ENCODE data around the gene RAPGEF1.

The RAPGEF1 gene

DNA sequence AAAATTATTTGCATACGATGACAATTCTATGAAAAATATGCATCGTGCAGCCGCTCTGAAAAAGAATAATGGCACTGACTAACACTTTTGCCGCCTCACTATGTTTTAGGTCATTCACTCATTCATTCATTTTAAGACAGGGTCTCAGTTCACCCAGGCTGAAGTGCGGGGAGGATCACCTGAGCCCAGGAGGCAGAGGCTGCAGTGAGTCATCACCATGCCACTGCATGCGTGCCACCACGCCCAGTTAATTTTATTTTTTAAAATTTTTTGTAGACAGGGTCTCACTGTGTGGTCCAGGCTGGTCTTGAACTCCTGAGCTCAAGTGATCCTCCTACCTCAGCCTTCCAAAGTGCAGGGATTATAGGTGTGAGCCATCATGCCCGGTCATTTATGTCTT, 37.0 kb downstream of the RAPGEF1 start:
- Mint-ChIP-seq H3K4me3 (no peak overlapping the region), H3K4me1 (peaks cover 42% of the 10 kb centered on the region), H3K27me3 (no peaks in the 10 kb centered on the region), H3K27ac (no peak overlapping the region), H3K9me3 (no peaks in the 10 kb centered on the region), H3K36me3 (peaks cover 14% of the 10 kb centered on the region)
- CTCF ChIA-PET = no interaction called here
- DNase-seq = no peak

DNA sequence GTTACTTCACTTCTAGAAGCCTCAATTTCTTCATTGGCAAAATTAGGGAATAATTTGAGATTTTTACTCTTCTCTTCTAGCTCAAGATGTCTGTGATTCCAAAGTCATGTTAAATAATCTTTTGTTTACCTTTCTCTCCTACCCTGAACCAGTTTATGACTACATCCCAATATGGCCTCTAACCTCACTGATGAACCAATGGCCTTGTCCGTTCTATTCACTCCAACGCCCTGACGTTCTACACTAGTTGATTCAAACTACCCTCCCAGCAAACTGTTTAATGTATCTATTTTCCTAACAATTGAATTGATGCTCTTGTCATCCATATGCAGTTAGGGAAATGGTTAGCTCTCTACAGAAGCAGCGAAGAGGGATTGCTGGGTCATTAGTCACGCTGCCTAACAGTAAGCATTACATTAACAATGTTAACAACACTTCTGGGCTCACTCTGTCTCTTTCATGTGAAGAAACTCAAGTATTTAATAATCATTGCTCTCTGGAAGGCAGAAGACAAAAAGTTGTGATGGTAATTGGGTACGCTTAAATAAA, 38.0 kb downstream of the RAPGEF1 start:
- Mint-ChIP-seq H3K27me3 (no peaks in the 10 kb centered on the region), H3K4me1 (peaks cover 41% of the 10 kb centered on the region), H3K9me3 (no peaks in the 10 kb centered on the region), H3K36me3 (peaks cover 13% of the 10 kb centered on the region), H3K27ac (no peak overlapping the region), H3K4me3 (no peak overlapping the region)
- CTCF ChIA-PET = interaction anchor here (0.6 kb wide), 1 partner anchor 17 kb away, joined by 3 read pairs; no protein-coding TSS in a partner anchor
- no peak for DNase-seq

DNA sequence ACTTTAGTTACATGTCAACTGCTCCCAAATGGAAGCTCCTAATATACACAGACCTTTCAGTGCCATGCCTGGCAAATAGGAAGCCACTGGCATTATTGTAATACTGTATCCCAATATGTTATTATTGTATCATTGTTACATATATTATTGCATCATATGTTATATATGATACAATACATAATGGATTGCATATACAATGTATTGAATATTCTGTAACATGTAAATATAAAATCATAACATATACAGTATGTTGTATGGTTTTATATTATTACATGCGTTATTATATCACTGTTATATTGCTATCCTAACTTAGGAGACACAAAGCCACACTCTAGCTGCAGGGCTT, 38.5 kb downstream of the RAPGEF1 start:
- no peaks in the 10 kb centered on the region for H3K27me3 Mint-ChIP-seq
- no peak overlapping the region for H3K27ac Mint-ChIP-seq
- H3K4me1 Mint-ChIP-seq = peaks cover 37% of the 10 kb centered on the region
- H3K36me3 Mint-ChIP-seq = peaks cover 11% of the 10 kb centered on the region
- H3K9me3 Mint-ChIP-seq = no peaks in the 10 kb centered on the region
- H3K4me3 Mint-ChIP-seq = no peak overlapping the region
- CTCF ChIA-PET = interaction anchor here (0.6 kb wide), 1 partner anchor 18 kb away, joined by 3 read pairs; no protein-coding TSS in a partner anchor
- no peak for DNase-seq

- peaks cover 11% of the 10 kb centered on the region for H3K36me3 Mint-ChIP-seq
- CTCF ChIA-PET = no interaction called here
- H3K27ac Mint-ChIP-seq = no peak overlapping the region
- no peak overlapping the region for H3K4me3 Mint-ChIP-seq
- no peaks in the 10 kb centered on the region for H3K9me3 Mint-ChIP-seq
- no peak for DNase-seq
- H3K4me1 Mint-ChIP-seq = peaks cover 34% of the 10 kb centered on the region
- no peaks in the 10 kb centered on the region for H3K27me3 Mint-ChIP-seq
Measured at GRCh38 chr9:131700765-131701435, 39.0 kb downstream of the RAPGEF1 start.

- H3K27ac Mint-ChIP-seq = no peak overlapping the region
- H3K27me3 Mint-ChIP-seq = no peaks in the 10 kb centered on the region
- peaks cover 34% of the 10 kb centered on the region for H3K4me1 Mint-ChIP-seq
- no peak for DNase-seq
- no peaks in the 10 kb centered on the region for H3K9me3 Mint-ChIP-seq
- CTCF ChIA-PET = no interaction called here
- H3K4me3 Mint-ChIP-seq = no peak overlapping the region
- H3K36me3 Mint-ChIP-seq = peaks cover 11% of the 10 kb centered on the region
Measured at GRCh38 chr9:131700076-131700475, 39.8 kb downstream of the RAPGEF1 start.

DNA sequence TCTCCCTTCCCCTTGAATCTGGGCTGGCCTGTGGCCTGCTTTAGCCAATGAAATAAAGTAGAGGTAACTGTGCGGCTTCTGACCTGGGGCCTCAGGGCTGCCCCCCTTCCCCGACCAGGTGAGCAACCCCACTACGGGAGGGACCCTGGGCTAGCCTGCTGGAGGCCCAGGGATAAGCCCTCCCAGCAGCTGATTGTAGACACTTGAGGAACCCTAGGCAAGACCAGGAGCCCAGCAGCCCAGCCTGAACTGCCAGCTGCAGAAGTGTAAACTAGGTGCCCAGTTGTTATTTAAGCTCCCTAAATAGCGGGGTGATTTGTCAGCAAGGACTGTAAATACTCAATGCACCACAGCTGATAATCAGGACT, 41.3 kb downstream of the RAPGEF1 start:
- no peak overlapping the region for H3K27ac Mint-ChIP-seq
- H3K4me1 Mint-ChIP-seq = peaks cover 35% of the 10 kb centered on the region

GRCh38 chr9:131697908-131698617, 41.8 kb downstream of the RAPGEF1 start:
- H3K9me3 Mint-ChIP-seq = no peaks in the 10 kb centered on the region
- peaks cover 17% of the 10 kb centered on the region for H3K36me3 Mint-ChIP-seq
- CTCF ChIA-PET = interaction anchor here (0.9 to 1.0 kb wide), 2 partner anchors 20 to 106 kb away, joined by 3 read pairs; no protein-coding TSS in a partner anchor
- peaks cover 37% of the 10 kb centered on the region for H3K4me1 Mint-ChIP-seq
- no peak overlapping the region for H3K27ac Mint-ChIP-seq
- no peaks in the 10 kb centered on the region for H3K27me3 Mint-ChIP-seq
- no peak overlapping the region for H3K4me3 Mint-ChIP-seq
- DNase-seq = no peak

More for the DNA sequence above, 41.3 kb downstream of the RAPGEF1 start:
- Mint-ChIP-seq H3K4me3 (no peak overlapping the region), H3K36me3 (peaks cover 15% of the 10 kb centered on the region), H3K9me3 (no peaks in the 10 kb centered on the region), H3K27me3 (no peaks in the 10 kb centered on the region)
- no peak for DNase-seq
- CTCF ChIA-PET = interaction anchor here (0.9 kb wide), 1 partner anchor 20 kb away, joined by 3 read pairs; no protein-coding TSS in a partner anchor

- peaks cover 47% of the 10 kb centered on the region for H3K4me1 Mint-ChIP-seq
- no peak for DNase-seq
- H3K27me3 Mint-ChIP-seq = no peaks in the 10 kb centered on the region
- CTCF ChIA-PET = interaction anchor here (1.0 kb wide), 1 partner anchor 106 kb away, joined by 3 read pairs; no protein-coding TSS in a partner anchor
- no peak overlapping the region for H3K4me3 Mint-ChIP-seq
- H3K9me3 Mint-ChIP-seq = no peaks in the 10 kb centered on the region
- peaks cover 17% of the 10 kb centered on the region for H3K36me3 Mint-ChIP-seq
- H3K27ac Mint-ChIP-seq = no peak overlapping the region
Measured at GRCh38 chr9:131697097-131697496, 42.8 kb downstream of the RAPGEF1 start.

DNA sequence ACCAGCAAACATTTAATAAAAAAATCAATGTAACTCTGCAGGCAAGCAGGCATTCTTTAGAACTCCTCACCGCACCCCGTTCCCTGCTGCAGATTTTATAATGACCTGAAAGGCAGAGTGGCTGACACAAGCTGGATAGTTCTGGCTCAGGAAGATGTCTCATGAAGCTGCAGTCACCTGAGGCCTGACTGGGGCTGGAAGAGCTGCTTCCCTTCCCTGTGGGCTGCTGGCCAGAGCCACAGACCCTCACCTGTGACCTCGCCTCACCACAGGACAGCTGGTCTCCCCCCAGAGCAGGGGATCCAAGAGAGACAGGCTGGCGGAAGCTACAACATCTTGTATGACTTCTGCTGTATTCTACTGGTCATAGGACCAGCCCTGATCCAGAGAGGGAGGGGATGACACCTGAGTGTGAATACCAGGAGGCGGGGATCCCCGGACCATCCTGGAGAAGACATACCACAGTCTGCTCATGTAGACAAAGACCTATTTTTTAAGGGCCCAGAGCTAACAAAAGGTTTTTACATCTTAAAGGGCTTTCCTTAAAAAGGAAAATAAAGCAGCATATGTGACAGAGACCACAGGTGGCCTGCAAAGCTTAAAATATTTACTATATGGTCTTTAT, 43.9 kb downstream of the RAPGEF1 start:
- Mint-ChIP-seq H3K4me3 (no peak overlapping the region), H3K4me1 (peaks cover 54% of the 10 kb centered on the region), H3K27ac (no peak overlapping the region), H3K36me3 (peaks cover 15% of the 10 kb centered on the region), H3K9me3 (no peaks in the 10 kb centered on the region), H3K27me3 (no peaks in the 10 kb centered on the region)
- CTCF ChIA-PET = interaction anchor here (0.6 to 1.3 kb wide), 2 partner anchors 10 to 17 kb away, joined by 3 to 4 read pairs; no protein-coding TSS in a partner anchor
- no peak for DNase-seq

- Mint-ChIP-seq H3K36me3 (peaks cover 15% of the 10 kb centered on the region), H3K9me3 (no peaks in the 10 kb centered on the region), H3K4me3 (no peak overlapping the region), H3K27ac (no peak overlapping the region), H3K27me3 (no peaks in the 10 kb centered on the region), H3K4me1 (peaks cover 58% of the 10 kb centered on the region)
- CTCF ChIA-PET = interaction anchor here (0.6 to 1.3 kb wide), 2 partner anchors 10 to 17 kb away, joined by 3 to 4 read pairs; no protein-coding TSS in a partner anchor
- no peak for DNase-seq
Measured at GRCh38 chr9:131695366-131695765, 44.5 kb downstream of the RAPGEF1 start.

GRCh38 chr9:131693651-131694597, 46.0 kb downstream of the RAPGEF1 start:
- no peak overlapping the region for H3K4me3 Mint-ChIP-seq
- no peaks in the 10 kb centered on the region for H3K9me3 Mint-ChIP-seq
- no peak overlapping the region for H3K27ac Mint-ChIP-seq

GRCh38 chr9:131692612-131693562, 47.0 kb downstream of the RAPGEF1 start:
- DNase-seq = no peak
- CTCF ChIA-PET = no interaction called here
- Mint-ChIP-seq H3K9me3 (no peaks in the 10 kb centered on the region), H3K27me3 (no peaks in the 10 kb centered on the region), H3K27ac (no peak overlapping the region), H3K4me1 (peaks cover 51% of the 10 kb centered on the region), H3K36me3 (peaks cover 9% of the 10 kb centered on the region), H3K4me3 (no peak overlapping the region)

More at GRCh38 chr9:131693651-131694597, 46.0 kb downstream of the RAPGEF1 start:
- CTCF ChIA-PET = no interaction called here
- DNase-seq = no peak
- Mint-ChIP-seq H3K4me1 (peaks cover 56% of the 10 kb centered on the region), H3K27me3 (no peaks in the 10 kb centered on the region), H3K36me3 (peaks cover 9% of the 10 kb centered on the region)

Data from activated naive CD4-positive, alpha-beta T cell treated with anti-CD3 and anti-CD28 coated beads, Interleukin-2, amount 10 ng/mL, durations not matched to agents 7 days and 5 days (primary cell).